Ovary (tissue), 9 donors: ENCODE data around the gene CD276. TPM values are rescaled to one million over a fixed set of nuclear protein-coding genes. Genes with fewer than 3 reads are reported as not detected.
A peak's percentile ranks its signal among the peaks of the same experiment; 100 is the strongest.

Experiments
- DNase-seq, 5 donors: peaks; one replicate each; pipeline ENCODE4 v3.0.0-alpha.2; 2019 to 2020
- H3K27ac ChIP-seq, 2 donors: fragments of 200-600 bp; one replicate each; pipeline versions ENCODE4 v1.5.1 to v1.8.0; 2019 to 2022
- H3K27me3 ChIP-seq: fragments of 200-600 bp; one replicate; pipeline ENCODE4 v1.8.0; 2022
- H3K36me3 ChIP-seq: fragments of 200-600 bp; sonication (generic); one replicate; pipeline ENCODE4 v1.5.1; 2019
- H3K4me1 ChIP-seq: one replicate; pipeline ENCODE4 v1.8.1; 2013; ENCODE audit warnings: mild to moderate bottlenecking, moderate library complexity; ENCODE audit not compliant: insufficient read depth
- H3K4me3 ChIP-seq: fragments of 200-600 bp; sonication (generic); one replicate; pipeline ENCODE4 v1.5.1; 2017
- H3K9me3 ChIP-seq, 2 donors: fragments of 200-600 bp in 1 of 2; sonication (generic) in 1 of 2; one replicate each; pipeline versions ENCODE4 v1.5.1 to v1.8.1; 2013 to 2019; ENCODE audit warnings: mild to moderate bottlenecking in 1 of 2, moderate library complexity in 1 of 2
- CTCF ChIP-seq, 3 donors: fragments of 450-650 bp in 2 of 3; fragments of 200-600 bp in 1 of 3; IDR thresholded peaks; one replicate each; pipeline versions ENCODE4 v1.5.1 to v1.8.0; 2016 to 2022; ENCODE audit warnings: antibody characterized with exemption in 3 of 3, mild to moderate bottlenecking in 1 of 3
- EP300 ChIP-seq: sonication (generic); formaldehyde crosslinking; IDR thresholded peaks from one replicate; pipeline ENCODE4 v1.6.1; 2017; ENCODE audit warnings: antibody characterized with exemption
- POLR2A ChIP-seq: fragments of 450-650 bp; IDR thresholded peaks from one replicate; pipeline ENCODE4 v1.6.1; 2017; ENCODE audit warnings: antibody characterized with exemption, mild to moderate bottlenecking, moderate library complexity
- WGBS, 3 donors: extraction: QIAGEN DNeasy Blood & Tissue Kit in 1 of 3; methylation state at CpG; one replicate each; pipeline versions ENCODE4 v1.1.5 to v1.1.7; 2013 to 2017; 5-methylcytosine and 5-hydroxymethylcytosine counted together
- intact Hi-C, 4 donors: fragments of 100-400 bp; cut with DNase I; formaldehyde crosslinking; loops; one replicate each; pipeline versions ENCODE4 v1.11.0 to v1.15.1; 2022 to 2023
- polyA plus RNA-seq, 2 donors: library from polyadenylated mRNA; stranded (reverse); fragments of 200-250 nt in 1 of 2; fragments of 350-450 nt in 1 of 2; fragmentation: Illumina TruSeq in 1 of 2; extraction: RNeasy Lipid Tissue Mini Kit (QIAGEN cat#74804) in 1 of 2; gene quantifications; one replicate each; pipeline ENCODE4 v1.2.3, GENCODE V29; 2013 to 2014
- total RNA-seq, 7 donors: library from RNA; depleted of rRNA in 2 of 7; stranded (reverse); fragments of >200 nt in 2 of 7; fragmentation: NEBNext Ultra II Directional in 3 of 7; extraction: Animal tissue kit (Norgen Biotek cat#: 25700) in 3 of 7; gene quantifications; one replicate each; pipeline versions ENCODE4 v1.1.0 to v1.2.4, GENCODE V29; 2016 to 2023
- donor health status: DM: no; HTN: no; CAD: no; lungs with moderate emphysema.
- donor health status: DM: no; HTN: no; CAD: no.
- donor health status: Bipolar disorder and iron deficiency.
- donor health status: DM: yes; HTN: yes; CAD: no.
- donor health status: DM: no; HTN: no; CAD: no.
- donor health status: DM: yes; HTN: yes; CAD: no.

CD276 gene
- total and polyA plus RNA-seq, 9 donors: 22.5 to 69.2 (median 53.7) TPM

GRCh38 chr15:73704869-73705645, 20.9 kb downstream of the CD276 start:
- TF ChIP-seq POLR2A (no peak), EP300 (no peak), CTCF (IDR thresholded peaks at IDR 0.05) (peak; percentile 51 to 64 (median 60))
- Histone ChIP-seq H3K27ac (peak overlapping the region; percentile 16 to 69), H3K4me1 (peaks cover 8% of the 10 kb centered on the region), H3K9me3 (no peaks in the 10 kb centered on the region), H3K36me3 (no peaks in the 10 kb centered on the region), H3K4me3 (no peak overlapping the region), H3K27me3 (no peaks in the 10 kb centered on the region)
- WGBS, 3 donors: 18 to 21% (median 20%) methylated on average over 13 of the region's 13 CpGs
- intact Hi-C loops: loop anchor here in 3 of 4 donors (5.0 to 10.0 kb wide), 4 partner anchors 68 to 460 kb away; no protein-coding TSS in a partner anchor
- peak; percentile 68 to 82 (median 72) for DNase-seq

- no peak overlapping the region for H3K4me3 ChIP-seq
- WGBS, 3 donors: 92% methylated on average over 6 of the region's 6 CpGs
- H3K9me3 ChIP-seq: no peaks in the 10 kb centered on the region
- no peaks in the 10 kb centered on the region for H3K36me3 ChIP-seq
- intact Hi-C loops: loop anchor here in 3 of 4 donors (5.0 to 10.0 kb wide), 3 partner anchors 196 to 464 kb away; no protein-coding TSS in a partner anchor
- TF ChIP-seq CTCF (IDR thresholded peaks at IDR 0.05) (no peak), EP300 (no peak), POLR2A (no peak)
- no peaks in the 10 kb centered on the region for H3K27me3 ChIP-seq
- DNase-seq: no peak
- H3K4me1 ChIP-seq: peaks cover 8% of the 10 kb centered on the region
- H3K27ac ChIP-seq: no peak overlapping the region
Observed at GRCh38 chr15:73708691-73709090, 24.5 kb downstream of the CD276 start.

- 97 to 99% (median 98%) methylated on average over 6 of the region's 6 CpGs for WGBS, 3 donors
- DNase-seq: no peak
- no peak for TF ChIP-seq CTCF (IDR thresholded peaks at IDR 0.05)
- TF ChIP-seq EP300: no peak
- TF ChIP-seq POLR2A: no peak
- no peaks in the 10 kb centered on the region for H3K27me3 ChIP-seq
- intact Hi-C loops: loop anchor here in 3 of 4 donors (5.0 to 10.0 kb wide), 3 partner anchors 196 to 464 kb away; no protein-coding TSS in a partner anchor
- H3K4me3 ChIP-seq: no peak overlapping the region
- H3K9me3 ChIP-seq: no peaks in the 10 kb centered on the region
- peaks cover 8% of the 10 kb centered on the region for H3K4me1 ChIP-seq
- H3K36me3 ChIP-seq: no peaks in the 10 kb centered on the region
- no peak overlapping the region for H3K27ac ChIP-seq
Observed at GRCh38 chr15:73709241-73709640, 25.1 kb downstream of the CD276 start.

- Histone ChIP-seq H3K4me3 (no peak overlapping the region), H3K27me3 (no peaks in the 10 kb centered on the region), H3K36me3 (no peaks in the 10 kb centered on the region), H3K9me3 (no peaks in the 10 kb centered on the region), H3K27ac (no peak overlapping the region), H3K4me1 (peaks cover 6% of the 10 kb centered on the region)
- intact Hi-C loops: loop anchor here in 3 of 4 donors (5.0 to 10.0 kb wide), 3 partner anchors 195 to 465 kb away; no protein-coding TSS in a partner anchor
- TF ChIP-seq EP300 (no peak), CTCF (IDR thresholded peaks at IDR 0.05) (no peak), POLR2A (no peak)
- no peak for DNase-seq
- WGBS, 3 donors: 80 to 86% (median 85%) methylated on average over 4 of the region's 4 CpGs
Observed at GRCh38 chr15:73709686-73710085, 25.5 kb downstream of the CD276 start.
